Fibroblast of pulmonary artery (primary cell): Measurements from ENCODE around the gene KDM4C.

ENCODE experiments used
- DNase-seq: peaks from one replicate; pipeline ENCODE4 v3.0.0-alpha.2; 2010; ENCODE audit warnings: low read depth
- H3K4me3 ChIP-seq: replicated peaks from 2 replicates; pipeline ENCODE4 v1.5.1; 2011; ENCODE audit warnings: low read depth, mild to moderate bottlenecking, control low read depth, low read length, moderate library complexity
- TF ChIP-seq, protein P1 (sequence below): IDR thresholded peaks from 2 replicates; pipeline ENCODE4 v1.5.1; 2011; ENCODE audit warnings: mild to moderate bottlenecking, control low read depth, low read length, inconsistent platforms; ENCODE audit errors: missing control alignments

The KDM4C gene

DNA sequence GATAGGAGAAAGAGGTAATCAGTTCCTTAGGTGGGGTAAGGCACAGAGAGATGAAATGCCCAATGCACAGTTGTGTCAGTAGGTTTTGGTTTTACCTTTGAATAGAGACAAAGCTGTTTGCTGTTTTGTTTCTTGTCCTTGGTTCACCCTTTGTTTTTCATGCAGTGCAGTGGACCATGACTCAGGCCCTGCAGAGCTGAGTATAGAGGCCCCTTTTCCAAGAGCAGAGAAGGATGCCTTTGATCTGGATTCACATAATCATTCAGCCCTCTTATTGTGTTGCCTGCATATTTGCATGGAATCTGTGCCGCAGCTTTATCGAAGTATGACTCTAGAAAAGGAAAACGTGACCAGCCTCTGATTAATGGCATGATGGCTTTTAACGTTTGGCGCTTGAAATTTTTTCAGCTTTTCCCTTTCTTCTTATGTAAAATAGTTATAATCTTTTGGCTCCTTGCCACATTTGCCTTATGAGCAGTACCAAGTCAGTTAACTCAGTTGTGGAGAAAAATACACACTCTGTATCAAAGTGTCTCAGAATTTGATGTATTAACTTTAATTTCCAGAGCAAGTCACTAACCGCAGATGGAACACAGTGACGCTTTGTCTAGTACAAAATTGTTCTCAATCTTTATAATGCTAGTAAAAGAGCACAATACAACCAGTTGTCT is 197.6 kb downstream of the KDM4C start:
- no peak overlapping the region for H3K4me3 ChIP-seq
- DNase-seq, result peak; percentile 78
- TF ChIP-seq, protein P1, sequence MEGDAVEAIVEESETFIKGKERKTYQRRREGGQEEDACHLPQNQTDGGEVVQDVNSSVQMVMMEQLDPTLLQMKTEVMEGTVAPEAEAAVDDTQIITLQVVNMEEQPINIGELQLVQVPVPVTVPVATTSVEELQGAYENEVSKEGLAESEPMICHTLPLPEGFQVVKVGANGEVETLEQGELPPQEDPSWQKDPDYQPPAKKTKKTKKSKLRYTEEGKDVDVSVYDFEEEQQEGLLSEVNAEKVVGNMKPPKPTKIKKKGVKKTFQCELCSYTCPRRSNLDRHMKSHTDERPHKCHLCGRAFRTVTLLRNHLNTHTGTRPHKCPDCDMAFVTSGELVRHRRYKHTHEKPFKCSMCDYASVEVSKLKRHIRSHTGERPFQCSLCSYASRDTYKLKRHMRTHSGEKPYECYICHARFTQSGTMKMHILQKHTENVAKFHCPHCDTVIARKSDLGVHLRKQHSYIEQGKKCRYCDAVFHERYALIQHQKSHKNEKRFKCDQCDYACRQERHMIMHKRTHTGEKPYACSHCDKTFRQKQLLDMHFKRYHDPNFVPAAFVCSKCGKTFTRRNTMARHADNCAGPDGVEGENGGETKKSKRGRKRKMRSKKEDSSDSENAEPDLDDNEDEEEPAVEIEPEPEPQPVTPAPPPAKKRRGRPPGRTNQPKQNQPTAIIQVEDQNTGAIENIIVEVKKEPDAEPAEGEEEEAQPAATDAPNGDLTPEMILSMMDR, result no peak

DNA sequence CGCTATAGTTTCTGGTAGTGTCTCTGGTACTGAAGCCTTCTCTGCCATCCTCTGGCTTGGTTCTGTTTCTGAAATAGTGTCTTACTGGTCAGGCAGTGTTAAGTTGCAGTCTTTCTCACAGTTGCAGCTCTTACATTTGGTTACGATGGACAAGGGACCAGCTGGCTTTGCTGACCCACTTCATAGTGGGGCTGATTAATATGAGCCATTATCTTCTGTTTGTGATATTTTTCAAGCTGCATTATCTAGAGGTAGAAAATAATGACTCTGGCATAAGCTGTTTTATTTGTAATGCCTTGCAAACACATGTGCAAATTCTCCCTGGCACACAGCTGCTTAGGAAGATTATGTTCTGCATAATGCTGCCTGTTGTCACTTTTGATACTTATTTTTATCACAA is 199.1 kb downstream of the KDM4C start:
- TF ChIP-seq, protein P1, result no peak
- DNase-seq, result no peak

DNA sequence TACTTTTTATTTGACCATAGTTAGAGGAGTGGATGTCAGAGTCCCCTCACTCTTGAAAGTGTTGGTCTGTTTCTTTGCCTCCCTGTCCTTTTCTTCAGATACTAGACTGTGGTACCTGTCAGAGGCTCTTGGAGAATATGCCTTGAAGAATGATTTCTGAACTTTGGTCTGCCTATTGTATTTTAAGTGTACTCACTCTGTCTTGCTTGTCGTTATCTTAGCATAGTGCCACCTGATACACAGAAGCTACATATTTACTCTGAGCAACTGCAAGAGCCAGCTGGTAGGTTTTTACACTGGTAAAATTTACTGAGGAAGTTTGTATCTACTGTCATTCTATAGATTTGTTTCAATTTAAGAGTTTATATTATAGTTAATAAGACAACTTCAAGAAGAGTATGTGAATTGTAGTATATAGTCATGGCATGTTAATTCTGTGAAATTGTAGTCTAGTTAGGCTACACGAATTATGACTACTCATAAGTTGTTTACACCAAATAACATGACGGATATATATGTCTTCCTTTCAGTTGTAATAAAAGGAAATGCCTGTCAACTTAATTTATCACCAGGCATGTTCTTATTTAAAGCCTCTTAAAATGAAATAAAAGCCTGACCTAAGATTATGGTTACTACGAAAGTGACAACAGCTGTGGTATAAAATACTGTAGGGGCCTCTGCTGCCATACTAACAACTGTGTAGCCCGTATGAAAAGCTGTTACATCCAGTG is 201.7 kb downstream of the KDM4C start:
- TF ChIP-seq, protein P1, result no peak
- H3K4me3 ChIP-seq, result no peak overlapping the region
- DNase-seq, result no peak

More for the DNA sequence above, 199.1 kb downstream of the KDM4C start:
- no peak overlapping the region for H3K4me3 ChIP-seq

DNA sequence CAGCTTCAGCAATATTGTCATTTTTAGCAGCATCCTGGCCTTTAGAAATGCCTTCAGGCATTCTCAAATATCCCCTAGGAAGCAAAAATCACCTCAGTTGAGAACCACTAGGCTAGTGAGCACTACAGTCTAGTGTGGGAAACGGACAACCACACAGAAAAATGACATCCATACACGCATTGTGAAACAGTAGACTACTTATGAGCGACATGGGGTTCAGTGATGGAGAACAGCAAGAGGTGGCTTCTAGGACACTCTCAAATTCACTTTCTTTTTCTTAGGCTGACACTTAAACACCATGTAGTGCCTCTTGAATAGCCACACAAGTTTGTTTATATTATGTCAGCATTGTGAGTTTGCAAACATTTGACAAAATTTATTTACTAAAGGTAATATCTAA is 203.0 kb downstream of the KDM4C start:
- no peak overlapping the region for H3K4me3 ChIP-seq
- TF ChIP-seq, protein P1, result no peak
- no peak for DNase-seq

DNA sequence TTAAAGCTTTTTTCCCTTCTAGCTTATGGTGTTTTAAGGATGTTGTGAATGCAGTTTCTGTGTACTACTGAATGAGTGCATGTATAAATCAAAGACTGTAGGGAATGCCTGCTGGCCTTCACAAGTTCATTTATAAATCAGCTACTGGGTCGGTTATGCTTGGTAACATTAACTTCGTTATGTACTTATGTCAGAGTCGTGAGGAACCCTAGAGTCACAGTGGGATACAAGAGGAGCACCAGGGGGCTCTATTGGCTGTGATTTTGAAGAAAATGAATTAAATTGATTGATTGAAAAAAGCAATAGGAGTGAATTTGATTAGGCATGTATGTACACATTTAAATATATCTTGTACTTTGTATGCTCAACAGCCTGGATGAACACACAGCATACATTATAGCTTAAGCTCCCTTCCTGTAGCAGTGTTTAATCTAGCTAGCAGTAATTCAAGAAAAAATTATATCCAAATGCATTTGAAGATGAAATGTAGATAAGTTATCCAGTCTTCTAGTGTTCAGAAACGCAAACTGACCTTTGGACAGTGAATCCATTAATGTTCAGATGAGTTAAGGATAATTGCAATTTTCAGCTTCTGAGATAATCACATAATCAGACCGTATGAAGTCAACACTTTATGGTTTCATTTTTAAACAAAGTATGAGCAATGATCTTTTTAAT is 204.2 kb downstream of the KDM4C start:
- TF ChIP-seq, protein P1, result no peak
- no peak for DNase-seq
- H3K4me3 ChIP-seq, result no peak overlapping the region

DNA sequence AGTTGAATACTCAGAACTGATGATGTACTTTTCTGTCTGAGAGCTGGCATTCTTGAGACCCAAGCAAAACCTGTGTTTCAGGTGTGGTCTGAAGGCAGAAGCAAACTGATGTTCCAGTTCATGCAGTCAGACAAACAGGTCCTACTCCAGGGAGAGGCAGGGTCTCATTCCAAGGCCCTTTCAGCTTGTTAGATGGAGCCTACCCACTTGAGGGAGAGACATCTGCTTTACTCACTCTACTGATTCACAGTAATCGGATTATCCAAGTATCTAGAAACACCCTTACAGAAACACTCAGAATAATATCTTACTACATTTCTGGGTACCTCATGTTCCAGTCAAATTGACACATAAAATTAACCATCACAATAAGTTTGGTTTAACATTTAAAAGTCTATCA is 207.8 kb downstream of the KDM4C start:
- no peak overlapping the region for H3K4me3 ChIP-seq
- no peak for DNase-seq
- TF ChIP-seq, protein P1, result no peak
